ENCODE measurements around the gene MAPRE2.

DNA sequence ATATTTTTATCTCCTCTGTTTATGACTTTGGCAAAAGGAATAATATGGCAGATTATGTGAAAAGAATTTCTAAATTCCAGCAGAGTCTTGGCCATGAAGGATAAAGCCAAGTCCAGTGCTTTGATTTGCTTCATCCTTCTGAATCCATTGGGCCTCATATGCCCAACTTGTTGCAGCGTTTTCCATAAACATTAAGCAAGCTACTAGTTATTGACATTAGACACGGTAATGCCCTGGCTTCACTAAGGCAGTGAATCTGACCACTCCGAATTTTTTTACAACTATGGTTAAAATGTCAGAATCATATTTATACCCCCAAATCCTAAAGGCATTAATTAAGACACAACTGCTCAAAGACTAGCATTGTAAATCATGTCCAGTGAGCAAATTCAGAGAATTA, 79.8 kb downstream of the MAPRE2 start:
- TF ChIP-seq EZH2 (IDR thresholded peaks at IDR 0.05; ENCODE audit: low read length, missing control alignments): no peak
- TF ChIP-seq, protein P1, sequence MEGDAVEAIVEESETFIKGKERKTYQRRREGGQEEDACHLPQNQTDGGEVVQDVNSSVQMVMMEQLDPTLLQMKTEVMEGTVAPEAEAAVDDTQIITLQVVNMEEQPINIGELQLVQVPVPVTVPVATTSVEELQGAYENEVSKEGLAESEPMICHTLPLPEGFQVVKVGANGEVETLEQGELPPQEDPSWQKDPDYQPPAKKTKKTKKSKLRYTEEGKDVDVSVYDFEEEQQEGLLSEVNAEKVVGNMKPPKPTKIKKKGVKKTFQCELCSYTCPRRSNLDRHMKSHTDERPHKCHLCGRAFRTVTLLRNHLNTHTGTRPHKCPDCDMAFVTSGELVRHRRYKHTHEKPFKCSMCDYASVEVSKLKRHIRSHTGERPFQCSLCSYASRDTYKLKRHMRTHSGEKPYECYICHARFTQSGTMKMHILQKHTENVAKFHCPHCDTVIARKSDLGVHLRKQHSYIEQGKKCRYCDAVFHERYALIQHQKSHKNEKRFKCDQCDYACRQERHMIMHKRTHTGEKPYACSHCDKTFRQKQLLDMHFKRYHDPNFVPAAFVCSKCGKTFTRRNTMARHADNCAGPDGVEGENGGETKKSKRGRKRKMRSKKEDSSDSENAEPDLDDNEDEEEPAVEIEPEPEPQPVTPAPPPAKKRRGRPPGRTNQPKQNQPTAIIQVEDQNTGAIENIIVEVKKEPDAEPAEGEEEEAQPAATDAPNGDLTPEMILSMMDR (conservative IDR thresholded peaks at IDR 0.05 in 1 of 2, IDR thresholded peaks at IDR 0.05 in 1 of 2; ENCODE audit: low read depth in 1 of 2, low read length in 2 of 2): no peak
